NCI-H1694 (cell line): Measurements from ENCODE around the gene S100PBP.
"Not testable (repeated sequence)": the region's sequence is repeated elsewhere in the genome, so short reads cannot be mapped to it uniquely, and the experiment has no call there.

ENCODE experiments used
- DNase-seq: peaks from one replicate; lab custom pipeline; 2025; lab: John Stamatoyannopoulos, UW

Gene S100PBP

DNA sequence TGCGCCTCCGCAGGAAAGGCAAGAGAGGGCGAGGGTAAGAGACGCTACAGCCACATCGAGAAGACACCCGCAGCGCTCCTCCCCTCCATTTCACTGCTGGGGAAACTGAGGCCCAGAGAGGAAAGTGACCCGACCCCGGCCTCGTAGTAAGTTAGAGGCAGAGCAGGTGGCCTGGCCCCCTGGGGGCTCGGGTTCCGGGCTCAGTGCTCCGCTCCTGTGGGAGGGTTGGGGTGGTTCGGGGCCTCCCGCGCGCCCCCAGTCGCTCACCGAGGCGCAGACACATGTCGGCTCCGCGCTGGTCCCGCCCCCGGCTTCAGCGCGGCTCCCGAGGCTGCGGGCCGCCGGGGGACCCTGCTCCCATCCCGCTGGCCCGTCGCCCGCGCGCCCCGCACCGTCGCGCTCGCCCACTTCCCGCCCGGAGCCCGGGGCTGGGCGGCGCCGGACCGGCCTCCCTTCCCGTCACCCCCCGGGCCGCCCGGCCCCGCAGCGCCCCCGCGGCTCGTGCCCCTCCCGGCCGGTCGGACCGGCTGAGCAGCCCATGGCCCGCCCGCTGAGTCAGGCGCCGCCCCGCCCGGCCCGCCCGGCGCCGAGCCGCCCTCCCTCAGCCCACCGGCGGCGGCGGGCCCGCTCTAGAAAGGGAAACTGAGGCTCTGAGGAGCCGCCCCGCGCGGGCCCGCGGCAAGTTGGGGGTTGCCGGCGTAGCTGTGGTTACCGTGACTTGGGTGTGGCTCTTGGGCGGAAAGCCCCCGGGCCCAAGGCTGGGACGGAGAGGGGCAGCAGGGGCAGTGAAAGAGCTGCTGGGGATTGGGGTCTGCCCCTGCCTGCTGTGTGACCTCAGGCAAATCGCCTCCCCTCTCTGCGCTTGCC is 83.7 kb downstream of the S100PBP start, which contains the start of gene TMEM54:
TSS of gene TMEM54 (minus strand) at position 434 of the 867 bp plus-strand sequence. CDS start at position 283, 151 bp downstream.
- no peak for DNase-seq

DNA sequence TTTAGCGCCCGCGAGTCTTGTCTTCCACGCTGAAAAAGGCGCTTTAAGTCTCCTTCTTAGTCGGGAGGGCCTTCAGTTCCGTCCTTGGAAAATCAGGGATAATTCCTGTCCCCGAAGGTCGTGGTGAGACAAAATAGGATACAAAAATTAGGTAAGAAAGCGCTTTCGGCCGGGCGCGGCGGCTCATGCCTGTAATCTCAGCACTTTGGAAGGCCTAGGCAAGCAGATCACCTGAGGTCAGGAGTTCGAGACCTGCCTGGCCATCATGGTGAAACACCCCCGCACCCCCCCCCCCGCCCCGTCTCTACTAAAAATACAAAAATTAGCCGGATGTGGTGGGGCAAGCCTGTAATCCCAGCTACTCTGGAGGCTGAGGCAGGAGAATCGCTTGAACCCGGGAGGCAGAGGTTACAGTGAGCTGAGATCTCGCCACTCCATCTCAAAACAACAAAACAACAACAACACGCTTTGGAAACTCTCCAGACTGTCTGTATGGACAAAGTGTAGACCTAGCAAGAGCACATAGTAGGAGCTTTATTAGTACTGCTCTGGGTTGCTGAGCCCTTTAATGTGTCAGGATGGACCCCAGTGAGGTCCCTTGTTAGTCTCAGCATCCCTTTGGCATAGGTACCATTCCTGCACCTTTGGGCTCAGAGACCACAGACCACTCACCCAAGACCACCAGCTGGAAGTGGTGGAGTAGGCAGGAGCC is 84.5 kb downstream of the S100PBP start:
- DNase-seq = no peak

- no peak for DNase-seq
Observed at GRCh38 chr1:32902535-32902920, 85.1 kb downstream of the S100PBP start.

DNA sequence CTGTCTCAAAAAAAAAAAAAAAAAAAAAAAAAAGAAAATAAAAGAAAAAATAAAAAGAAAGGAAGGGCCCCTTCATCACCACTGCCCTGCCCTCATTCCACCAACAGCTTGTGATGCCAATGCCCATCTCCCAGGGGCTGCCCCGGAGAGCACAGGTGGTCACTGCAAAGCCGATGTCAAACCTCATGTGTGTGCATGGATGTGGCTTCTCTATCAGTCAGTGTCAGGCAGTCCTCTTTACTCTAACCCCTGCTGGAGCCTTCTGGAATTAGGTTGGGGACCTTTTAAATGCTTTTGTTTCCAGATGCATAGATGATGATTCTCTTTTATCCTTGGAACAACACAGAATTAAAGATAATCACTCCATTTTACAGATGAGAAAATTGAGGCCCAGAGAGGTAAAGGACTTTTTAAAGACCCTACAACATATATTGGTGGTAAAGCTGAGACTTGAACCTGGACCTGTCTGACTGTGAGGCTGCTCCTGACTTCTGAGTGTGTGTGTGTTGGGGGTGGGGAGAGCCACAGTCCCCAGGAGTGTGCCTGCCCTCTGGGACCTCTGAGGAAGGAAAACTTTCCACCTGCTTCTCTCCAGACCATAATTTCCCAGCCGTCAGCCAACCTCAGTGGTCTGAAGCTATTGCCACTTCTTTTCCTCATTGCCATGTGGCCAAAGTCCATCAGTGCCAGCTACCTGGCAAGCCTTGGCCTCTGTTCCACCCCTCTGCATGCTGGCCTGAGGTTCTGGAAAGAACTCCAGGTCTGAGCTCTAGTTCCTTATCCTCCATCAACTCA is 86.7 kb downstream of the S100PBP start:
- DNase-seq = no peak

DNA sequence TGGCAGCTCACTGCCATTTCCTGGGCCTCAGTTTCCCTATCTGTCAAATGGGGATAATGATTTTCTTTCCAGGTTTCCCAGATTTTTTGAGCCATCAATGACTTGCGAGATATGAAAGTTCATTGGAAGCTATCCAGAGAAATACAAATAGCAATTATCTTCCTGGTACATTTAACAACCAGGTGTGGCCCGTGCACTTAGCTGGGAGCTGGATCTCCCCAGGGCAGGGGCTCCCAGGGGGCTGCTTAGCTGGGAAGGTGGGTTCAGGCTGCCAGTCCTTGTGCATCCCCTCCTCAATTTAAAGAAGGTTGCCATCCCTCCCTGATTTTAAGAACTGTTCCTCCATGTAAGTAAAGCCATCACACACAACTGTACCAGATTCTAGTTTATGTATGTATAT is 87.3 kb downstream of the S100PBP start:
- no peak for DNase-seq

DNA sequence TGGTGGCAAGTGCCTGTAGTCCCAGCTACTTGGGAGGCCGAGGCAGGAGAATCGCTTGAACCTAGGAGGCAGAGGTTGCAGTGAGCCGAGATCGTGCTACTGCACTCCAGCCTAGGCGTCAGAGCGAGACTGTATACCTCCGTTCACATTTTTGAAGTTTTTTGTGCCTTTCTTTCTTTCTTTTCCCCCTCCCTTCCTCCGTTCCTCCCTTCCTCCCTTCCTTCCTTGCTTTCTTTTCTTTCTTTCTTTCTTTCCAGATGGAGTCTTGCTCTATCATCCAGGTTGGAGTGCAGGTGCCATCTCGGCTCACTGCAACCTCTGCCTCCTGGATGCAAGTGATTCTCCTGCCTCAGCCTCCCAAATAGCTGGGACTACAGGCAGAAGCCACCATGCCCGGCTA is 88.1 kb downstream of the S100PBP start:
- not testable (repeated sequence) for DNase-seq

DNA sequence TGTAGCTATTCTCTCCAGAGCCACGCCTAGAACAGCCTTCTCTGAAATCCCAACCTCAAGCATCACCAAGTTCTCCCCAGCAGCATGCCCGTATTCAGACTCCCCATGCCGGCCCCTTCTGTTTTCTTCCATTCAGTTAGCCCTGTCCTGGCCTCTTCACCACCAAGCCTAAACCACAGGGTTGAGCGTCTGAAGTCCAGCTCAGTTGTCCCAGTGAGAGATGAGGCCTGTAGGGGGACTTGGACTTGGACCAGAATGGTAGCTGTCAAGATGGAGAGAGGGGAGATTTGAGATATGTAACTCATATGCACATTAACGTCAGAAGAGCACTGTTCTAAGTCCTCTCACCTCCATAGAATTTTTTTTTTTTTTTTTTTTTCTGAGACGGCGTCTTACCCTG is 89.2 kb downstream of the S100PBP start:
- no peak for DNase-seq

GRCh38 chr1:32907435-32907834 is 90.0 kb downstream of the S100PBP start:
- no peak for DNase-seq
